HG03280 (cell line): Measurements from ENCODE around the gene MAST4.

Source experiments
- ATAC-seq: cut with Tn5 transposase; IDR thresholded peaks from one replicate; pipeline ENCODE4 v1.9.1; 2021; ENCODE audit warnings: mild to moderate bottlenecking, moderate library complexity; ENCODE audit not compliant: unreplicated experiment

Gene MAST4

GRCh38 chr5:66644111-66644510 lies 47.9 kb downstream of the MAST4 start:
- ATAC-seq: no peak

GRCh38 chr5:66645039-66645438 lies 48.8 kb downstream of the MAST4 start:
- no peak for ATAC-seq

GRCh38 chr5:66646570-66646969 lies 50.4 kb downstream of the MAST4 start:
- no peak for ATAC-seq

GRCh38 chr5:66647146-66647856 lies 51.1 kb downstream of the MAST4 start:
- no peak for ATAC-seq

- ATAC-seq: no peak
Measured at GRCh38 chr5:66652818-66653217, 56.6 kb downstream of the MAST4 start.

GRCh38 chr5:66653325-66653724 lies 57.1 kb downstream of the MAST4 start:
- no peak for ATAC-seq

- no peak for ATAC-seq
Measured at GRCh38 chr5:66655395-66656324, 59.5 kb downstream of the MAST4 start.

GRCh38 chr5:66658516-66658915 lies 62.3 kb downstream of the MAST4 start:
- no peak for ATAC-seq

GRCh38 chr5:66659780-66660179 lies 63.6 kb downstream of the MAST4 start:
- ATAC-seq: no peak

- ATAC-seq: no peak
Measured at GRCh38 chr5:66660396-66660795, 64.2 kb downstream of the MAST4 start.

- ATAC-seq: no peak
Measured at GRCh38 chr5:66661149-66661548, 65.0 kb downstream of the MAST4 start.

- ATAC-seq: no peak
Measured at GRCh38 chr5:66666778-66667177, 70.6 kb downstream of the MAST4 start.

GRCh38 chr5:66669086-66669861 lies 73.1 kb downstream of the MAST4 start:
- no peak for ATAC-seq

- no peak for ATAC-seq
Measured at GRCh38 chr5:66669862-66670195, 73.6 kb downstream of the MAST4 start.

GRCh38 chr5:66671305-66671704 lies 75.1 kb downstream of the MAST4 start:
- ATAC-seq: no peak

- no peak for ATAC-seq
Measured at GRCh38 chr5:66674802-66675201, 78.6 kb downstream of the MAST4 start.

GRCh38 chr5:66675406-66675805 lies 79.2 kb downstream of the MAST4 start:
- ATAC-seq: no peak

- no peak for ATAC-seq
Measured at GRCh38 chr5:66680221-66680620, 84.0 kb downstream of the MAST4 start.

GRCh38 chr5:66680804-66681203 lies 84.6 kb downstream of the MAST4 start:
- ATAC-seq: no peak

- ATAC-seq: no peak
Measured at GRCh38 chr5:66684663-66685062, 88.5 kb downstream of the MAST4 start.

- no peak for ATAC-seq
Measured at GRCh38 chr5:66689522-66690220, 93.5 kb downstream of the MAST4 start.
